ENCODE results near the gene FCHSD2.

Gene FCHSD2

DNA sequence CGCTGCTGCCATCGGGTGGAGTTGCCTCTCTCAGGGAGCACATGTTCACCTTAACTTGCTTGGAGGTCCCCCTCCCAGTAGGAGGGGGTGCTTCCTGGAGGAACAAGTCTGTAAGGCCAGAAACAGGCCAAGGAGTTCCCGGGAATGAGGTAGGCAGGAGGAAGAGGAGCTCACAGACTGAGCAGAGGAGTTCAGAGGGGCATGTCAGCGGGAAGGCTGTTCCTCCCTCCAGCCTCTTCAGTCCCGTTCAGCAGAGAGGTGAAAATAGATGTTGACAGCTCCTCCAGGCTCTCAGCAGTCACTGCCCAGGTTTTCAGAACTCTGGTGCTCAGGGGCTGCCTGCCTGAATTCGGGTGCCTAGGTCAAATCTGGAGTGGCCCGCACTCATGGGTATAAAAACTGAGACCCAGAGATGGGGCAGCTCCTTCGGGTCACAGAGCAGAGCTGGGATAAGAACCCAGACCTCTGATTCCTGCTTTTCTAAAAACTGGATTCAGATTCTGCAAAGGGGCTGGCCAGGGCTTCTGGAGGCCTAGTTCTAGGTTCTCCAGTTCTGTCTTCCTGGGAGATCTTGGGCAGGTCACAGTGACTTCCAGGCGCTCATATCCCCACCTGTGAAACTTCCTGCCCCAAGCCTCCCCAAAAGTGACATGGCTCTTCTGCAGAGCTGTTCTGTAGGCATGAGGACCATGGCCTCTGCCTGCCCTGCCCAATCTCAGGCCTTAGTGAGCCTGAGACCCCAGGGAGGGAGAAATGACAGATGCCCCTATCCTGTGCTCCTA is 309.6 kb downstream of the FCHSD2 start:
- no peak for DNase-seq
- TF ChIP-seq, protein P1, sequence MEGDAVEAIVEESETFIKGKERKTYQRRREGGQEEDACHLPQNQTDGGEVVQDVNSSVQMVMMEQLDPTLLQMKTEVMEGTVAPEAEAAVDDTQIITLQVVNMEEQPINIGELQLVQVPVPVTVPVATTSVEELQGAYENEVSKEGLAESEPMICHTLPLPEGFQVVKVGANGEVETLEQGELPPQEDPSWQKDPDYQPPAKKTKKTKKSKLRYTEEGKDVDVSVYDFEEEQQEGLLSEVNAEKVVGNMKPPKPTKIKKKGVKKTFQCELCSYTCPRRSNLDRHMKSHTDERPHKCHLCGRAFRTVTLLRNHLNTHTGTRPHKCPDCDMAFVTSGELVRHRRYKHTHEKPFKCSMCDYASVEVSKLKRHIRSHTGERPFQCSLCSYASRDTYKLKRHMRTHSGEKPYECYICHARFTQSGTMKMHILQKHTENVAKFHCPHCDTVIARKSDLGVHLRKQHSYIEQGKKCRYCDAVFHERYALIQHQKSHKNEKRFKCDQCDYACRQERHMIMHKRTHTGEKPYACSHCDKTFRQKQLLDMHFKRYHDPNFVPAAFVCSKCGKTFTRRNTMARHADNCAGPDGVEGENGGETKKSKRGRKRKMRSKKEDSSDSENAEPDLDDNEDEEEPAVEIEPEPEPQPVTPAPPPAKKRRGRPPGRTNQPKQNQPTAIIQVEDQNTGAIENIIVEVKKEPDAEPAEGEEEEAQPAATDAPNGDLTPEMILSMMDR (IDR thresholded peaks at IDR 0.05) = no peak
- Mint-ChIP-seq H3K9me3 (no peaks in the 10 kb centered on the region), H3K27me3 (ENCODE audit: low read depth, poor library complexity) (no peaks in the 10 kb centered on the region), H3K27ac (peak overlapping the region; percentile 49), H3K4me1 (peaks cover 39% of the 10 kb centered on the region), H3K36me3 (ENCODE audit: low read depth) (peaks cover 7% of the 10 kb centered on the region), H3K4me3 (no peak overlapping the region)

DNA sequence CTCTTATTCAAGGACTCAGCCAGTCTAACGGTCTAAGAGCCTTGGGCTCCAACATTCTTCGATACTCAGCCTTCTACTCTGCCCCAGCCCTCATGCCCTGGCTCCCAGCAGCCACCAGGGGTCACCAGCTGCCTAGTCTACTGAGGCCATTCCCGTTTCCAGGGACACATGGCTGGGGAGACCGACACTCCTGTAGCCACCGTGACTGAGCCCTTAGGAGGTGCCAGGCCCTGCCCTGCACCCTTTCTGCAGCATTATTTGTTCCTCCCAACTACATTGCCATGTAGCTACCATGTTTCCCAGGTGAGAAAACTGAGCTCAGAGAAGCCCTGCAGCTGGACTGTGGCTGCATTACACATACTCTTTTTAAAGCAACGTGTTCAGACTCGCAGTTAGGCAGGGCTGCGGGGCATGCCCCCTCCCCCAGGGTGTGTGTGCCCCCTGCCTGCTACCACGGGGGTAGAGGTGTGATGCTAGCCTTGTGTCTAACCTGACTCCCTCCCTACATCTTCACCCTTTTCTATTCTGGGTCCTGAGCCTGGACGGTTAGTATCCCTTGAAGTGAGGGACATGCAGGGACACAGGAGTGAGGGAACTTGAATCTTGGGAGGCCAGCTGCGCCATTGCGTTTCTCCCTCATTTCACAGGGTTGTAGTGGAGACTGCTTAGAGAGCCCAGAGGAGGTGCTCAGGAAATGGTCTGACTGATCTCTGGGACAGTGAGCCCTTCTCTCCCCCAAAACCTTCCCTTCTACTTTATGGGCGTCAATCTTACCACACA is 310.4 kb downstream of the FCHSD2 start:
- no peaks in the 10 kb centered on the region for H3K27me3 Mint-ChIP-seq (ENCODE audit: low read depth, poor library complexity)
- peaks cover 39% of the 10 kb centered on the region for H3K4me1 Mint-ChIP-seq
- peak; percentile 85 for DNase-seq
- peak overlapping the region; percentile 89 for H3K27ac Mint-ChIP-seq
- TF ChIP-seq, protein P1 (IDR thresholded peaks at IDR 0.05) = peak; percentile 91
- peaks cover 7% of the 10 kb centered on the region for H3K36me3 Mint-ChIP-seq (ENCODE audit: low read depth)
- H3K4me3 Mint-ChIP-seq = no peak overlapping the region
- H3K9me3 Mint-ChIP-seq = no peaks in the 10 kb centered on the region

DNA sequence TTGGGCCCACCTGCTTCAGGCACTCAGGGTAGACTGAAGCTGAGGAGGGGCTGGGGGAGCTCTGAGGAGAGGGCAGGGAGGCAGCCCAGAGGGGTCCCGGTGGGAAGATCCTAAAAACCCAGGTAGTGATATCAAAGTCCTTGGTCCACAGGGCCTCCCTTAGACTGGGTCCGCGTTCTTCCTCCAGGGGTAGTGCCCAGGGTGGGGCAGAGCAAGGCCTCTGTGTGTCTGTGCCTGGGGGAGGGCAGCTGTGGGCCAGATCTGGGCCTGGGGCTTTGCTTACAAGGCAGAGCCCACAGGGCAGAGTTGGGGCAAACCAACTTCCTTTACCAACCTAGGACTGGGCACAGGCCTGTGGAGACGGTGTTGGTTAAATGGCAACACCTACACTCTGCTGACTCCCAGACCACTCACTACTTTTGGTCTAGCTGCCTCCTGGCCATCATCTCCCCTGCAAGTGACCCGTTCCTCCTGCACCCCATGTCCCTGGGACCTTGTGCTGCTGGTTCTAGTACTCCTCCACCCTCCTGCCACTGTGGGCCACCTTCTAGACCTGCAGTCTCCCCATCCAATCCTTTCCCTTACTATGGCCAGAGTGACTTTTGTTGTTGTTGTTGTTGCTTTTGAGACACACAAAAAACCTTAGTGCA is 312.1 kb downstream of the FCHSD2 start:
- TF ChIP-seq, protein P1 (IDR thresholded peaks at IDR 0.05) = no peak
- no peaks in the 10 kb centered on the region for H3K27me3 Mint-ChIP-seq (ENCODE audit: low read depth, poor library complexity)
- no peaks in the 10 kb centered on the region for H3K9me3 Mint-ChIP-seq
- no peak for DNase-seq
- H3K36me3 Mint-ChIP-seq (ENCODE audit: low read depth) = peaks cover 4% of the 10 kb centered on the region
- H3K4me3 Mint-ChIP-seq = no peak overlapping the region
- peaks cover 31% of the 10 kb centered on the region for H3K4me1 Mint-ChIP-seq
- no peak overlapping the region for H3K27ac Mint-ChIP-seq

DNA sequence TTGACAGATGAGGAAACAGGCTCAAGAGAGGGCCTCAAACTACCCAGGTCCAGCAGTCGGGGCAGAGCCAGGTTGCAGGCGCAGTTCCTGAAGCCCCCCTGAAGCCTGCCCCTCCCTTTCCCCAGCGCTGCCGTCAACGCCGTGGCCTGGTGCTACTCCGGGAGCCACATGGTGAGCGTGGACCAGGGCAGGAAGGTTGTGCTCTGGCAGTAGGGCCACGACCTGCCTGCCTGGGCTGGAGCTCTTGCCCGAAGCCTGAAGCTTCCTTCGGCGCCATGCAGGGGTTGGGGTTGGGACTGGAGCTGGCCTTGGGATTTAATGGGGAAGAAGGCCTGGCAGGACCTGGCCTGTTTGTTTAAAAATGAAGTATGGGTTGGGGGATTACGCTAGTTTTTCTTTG is 312.9 kb downstream of the FCHSD2 start:
- no peaks in the 10 kb centered on the region for H3K27me3 Mint-ChIP-seq (ENCODE audit: low read depth, poor library complexity)
- H3K36me3 Mint-ChIP-seq (ENCODE audit: low read depth) = no peaks in the 10 kb centered on the region
- no peak for DNase-seq
- H3K4me1 Mint-ChIP-seq = peaks cover 33% of the 10 kb centered on the region
- H3K27ac Mint-ChIP-seq = peak overlapping the region; percentile 36
- no peak overlapping the region for H3K4me3 Mint-ChIP-seq
- no peaks in the 10 kb centered on the region for H3K9me3 Mint-ChIP-seq
- TF ChIP-seq, protein P1 (IDR thresholded peaks at IDR 0.05) = no peak

DNA sequence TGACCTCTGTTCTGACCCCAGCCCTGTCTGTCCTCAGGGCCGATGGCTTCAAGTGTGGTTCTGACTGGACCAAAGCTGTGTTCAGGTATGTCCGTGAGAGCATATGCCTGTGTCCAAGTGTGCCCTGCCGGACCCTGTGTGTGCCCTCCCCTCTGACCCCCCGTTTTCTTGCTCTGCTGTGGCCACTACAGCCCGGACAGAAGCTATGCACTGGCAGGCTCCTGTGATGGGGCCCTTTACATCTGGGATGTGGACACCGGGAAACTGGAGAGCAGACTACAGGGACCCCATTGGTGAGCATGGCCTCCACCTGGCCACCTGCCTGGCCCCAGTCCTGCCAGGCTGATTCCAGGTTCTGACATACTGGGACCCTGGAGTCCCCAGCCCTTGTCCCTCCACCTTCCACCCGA is 313.4 kb downstream of the FCHSD2 start:
- Mint-ChIP-seq H3K27me3 (ENCODE audit: low read depth, poor library complexity) (no peaks in the 10 kb centered on the region), H3K36me3 (ENCODE audit: low read depth) (no peaks in the 10 kb centered on the region), H3K27ac (no peak overlapping the region), H3K4me3 (no peak overlapping the region), H3K4me1 (peaks cover 33% of the 10 kb centered on the region), H3K9me3 (no peaks in the 10 kb centered on the region)
- DNase-seq = no peak
- TF ChIP-seq, protein P1 (IDR thresholded peaks at IDR 0.05) = no peak

Data from nephron progenitor cell (in vitro differentiated cells).